Lower lobe of right lung (tissue), 2 donors: Measurements from ENCODE around the gene MAP4K2. TPM values are rescaled to one million over a fixed set of nuclear protein-coding genes. Genes with fewer than 3 reads are reported as not detected.

Source experiments
- ATAC-seq, 2 donors: fragments of 200-7000 bp; cut with Tn5 transposase; one replicate each; pipeline ENCODE4 v1.9.1; 2020 to 2022; ENCODE audit warnings: mild to moderate bottlenecking in 2 of 2, moderate library complexity in 2 of 2
- DNase-seq: peaks from one replicate; pipeline ENCODE4 v3.0.0-alpha.2; 2020
- H3K27ac ChIP-seq: fragments of 200-600 bp; one replicate; pipeline ENCODE4 v1.8.0; 2022
- H3K27me3 ChIP-seq: fragments of 200-600 bp; one replicate; pipeline ENCODE4 v1.8.0; 2022; ENCODE audit warnings: low read depth
- H3K36me3 ChIP-seq: fragments of 200-600 bp; one replicate; pipeline ENCODE4 v1.8.0; 2022; ENCODE audit warnings: mild to moderate bottlenecking
- H3K4me1 ChIP-seq: fragments of 200-600 bp; one replicate; pipeline ENCODE4 v1.8.0; 2022
- H3K4me3 ChIP-seq: fragments of 200-600 bp; one replicate; pipeline ENCODE4 v1.8.0; 2022; ENCODE audit warnings: mild to moderate bottlenecking
- H3K9me3 ChIP-seq: fragments of 200-600 bp; one replicate; pipeline ENCODE4 v1.8.0; 2022
- intact Hi-C: fragments of 100-400 bp; cut with DNase I; formaldehyde crosslinking; loops from one replicate; pipeline ENCODE4 v1.11.0; 2022
- total RNA-seq: library from RNA; stranded (reverse); fragmentation: NEBNext Ultra II Directional; extraction: Animal tissue kit (Norgen Biotek cat#: 25700); gene quantifications from one replicate; pipeline ENCODE4 v1.2.1, GENCODE V29; 2021
- TF ChIP-seq, protein P1 (sequence below): fragments of 200-600 bp; IDR thresholded peaks from one replicate; pipeline ENCODE4 v1.8.0; 2022; ENCODE audit warnings: antibody characterized with exemption, mild to moderate bottlenecking
- donor health status: DM: no; HTN: yes; CAD: no; lungs with severe emphysema.

MAP4K2 gene
- total RNA-seq, 1 donor from 2014 or later = 29.1 TPM

DNA sequence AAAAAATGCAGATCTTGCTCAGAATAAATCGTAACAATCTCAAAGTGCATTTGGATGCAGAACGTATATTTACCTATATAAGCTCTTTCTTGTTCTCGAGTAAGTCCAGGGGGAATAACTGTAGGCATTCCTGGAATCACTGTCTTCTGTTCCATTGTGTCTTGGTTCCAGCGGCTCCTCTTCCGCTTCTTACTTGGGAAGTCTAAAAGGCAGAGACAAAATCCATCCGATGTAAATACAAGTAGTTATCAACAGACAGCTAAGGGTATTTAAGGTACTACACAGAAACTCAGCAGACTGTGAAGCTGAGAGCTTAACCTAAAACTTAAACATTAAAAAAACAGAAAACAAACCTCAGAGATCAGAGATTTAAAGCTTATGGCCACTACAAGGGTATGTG is 26.6 kb downstream of the MAP4K2 start:
- Histone ChIP-seq H3K27me3 (no peaks in the 10 kb centered on the region), H3K4me3 (peak overlapping the region; percentile 87), H3K27ac (no peak overlapping the region), H3K36me3 (peaks cover 60% of the 10 kb centered on the region), H3K9me3 (no peaks in the 10 kb centered on the region), H3K4me1 (peaks cover 68% of the 10 kb centered on the region)
- TF ChIP-seq, protein P1, sequence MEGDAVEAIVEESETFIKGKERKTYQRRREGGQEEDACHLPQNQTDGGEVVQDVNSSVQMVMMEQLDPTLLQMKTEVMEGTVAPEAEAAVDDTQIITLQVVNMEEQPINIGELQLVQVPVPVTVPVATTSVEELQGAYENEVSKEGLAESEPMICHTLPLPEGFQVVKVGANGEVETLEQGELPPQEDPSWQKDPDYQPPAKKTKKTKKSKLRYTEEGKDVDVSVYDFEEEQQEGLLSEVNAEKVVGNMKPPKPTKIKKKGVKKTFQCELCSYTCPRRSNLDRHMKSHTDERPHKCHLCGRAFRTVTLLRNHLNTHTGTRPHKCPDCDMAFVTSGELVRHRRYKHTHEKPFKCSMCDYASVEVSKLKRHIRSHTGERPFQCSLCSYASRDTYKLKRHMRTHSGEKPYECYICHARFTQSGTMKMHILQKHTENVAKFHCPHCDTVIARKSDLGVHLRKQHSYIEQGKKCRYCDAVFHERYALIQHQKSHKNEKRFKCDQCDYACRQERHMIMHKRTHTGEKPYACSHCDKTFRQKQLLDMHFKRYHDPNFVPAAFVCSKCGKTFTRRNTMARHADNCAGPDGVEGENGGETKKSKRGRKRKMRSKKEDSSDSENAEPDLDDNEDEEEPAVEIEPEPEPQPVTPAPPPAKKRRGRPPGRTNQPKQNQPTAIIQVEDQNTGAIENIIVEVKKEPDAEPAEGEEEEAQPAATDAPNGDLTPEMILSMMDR = no peak
- intact Hi-C loops = no loop called here
- ATAC-seq = no peak
- no peak for DNase-seq

DNA sequence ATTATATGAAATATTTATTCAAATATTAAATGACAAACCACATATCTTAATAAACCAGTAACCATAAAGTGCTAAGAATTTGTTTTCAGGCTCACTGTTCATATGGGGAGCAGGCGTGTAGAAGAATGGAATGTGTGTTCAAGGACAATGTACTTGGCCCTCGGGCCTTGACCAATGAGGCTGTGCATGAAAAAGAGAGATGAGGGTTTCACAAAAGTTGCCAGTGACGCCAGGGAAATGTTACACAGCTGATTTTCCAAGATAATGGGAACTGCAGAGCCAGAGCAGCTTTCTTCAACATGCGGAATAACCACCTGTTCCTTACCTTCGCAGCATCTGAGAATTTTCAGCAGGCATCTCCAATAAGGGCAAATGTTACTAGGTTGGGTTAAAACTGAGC is 28.9 kb downstream of the MAP4K2 start:
- DNase-seq (no peak), ATAC-seq (no peak)
- TF ChIP-seq, protein P1 = no peak
- H3K36me3 ChIP-seq = peaks cover 83% of the 10 kb centered on the region
- H3K27me3 ChIP-seq = no peaks in the 10 kb centered on the region
- H3K9me3 ChIP-seq = no peaks in the 10 kb centered on the region
- no peak overlapping the region for H3K4me3 ChIP-seq
- no peak overlapping the region for H3K27ac ChIP-seq
- intact Hi-C loops = no loop called here
- peaks cover 60% of the 10 kb centered on the region for H3K4me1 ChIP-seq

DNA sequence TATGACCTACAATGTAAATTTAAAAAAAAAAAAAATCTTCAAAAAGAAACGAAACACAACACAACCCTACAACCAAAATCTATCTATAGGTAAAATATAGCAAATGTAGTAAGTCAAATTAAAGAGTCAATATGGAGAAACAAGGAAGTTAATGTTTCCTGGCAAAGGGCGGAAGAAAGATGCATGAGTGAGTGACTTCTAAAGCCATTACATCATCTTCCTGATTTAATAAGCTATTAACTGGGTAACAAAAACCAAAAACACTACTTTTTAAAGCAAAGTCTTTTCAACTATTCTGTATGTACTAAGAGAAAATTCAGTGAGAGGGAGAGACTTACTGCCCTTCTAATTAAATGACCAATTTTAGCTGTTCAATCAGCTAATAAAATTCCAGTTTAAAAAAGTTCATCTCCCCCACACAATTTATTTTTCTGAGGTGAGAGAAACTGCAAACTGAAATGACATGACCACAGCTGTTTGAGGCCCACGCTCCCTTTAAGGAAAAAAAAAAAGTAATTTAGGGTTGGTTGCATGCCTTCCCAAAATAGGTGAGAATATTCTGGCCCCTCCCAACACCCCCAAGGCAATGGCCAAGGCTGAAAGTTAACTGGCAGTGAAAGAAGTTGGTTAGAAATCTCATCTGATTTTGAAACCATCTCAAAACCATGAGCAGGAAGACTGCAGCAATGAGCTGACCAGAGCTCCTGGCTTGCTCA is 30.6 kb downstream of the MAP4K2 start:
- H3K36me3 ChIP-seq = peaks cover 99% of the 10 kb centered on the region
- DNase-seq (no peak), ATAC-seq (no peak)
- peaks cover 69% of the 10 kb centered on the region for H3K4me1 ChIP-seq
- H3K9me3 ChIP-seq = no peaks in the 10 kb centered on the region
- no peak overlapping the region for H3K4me3 ChIP-seq
- H3K27me3 ChIP-seq = no peaks in the 10 kb centered on the region
- intact Hi-C loops = no loop called here
- H3K27ac ChIP-seq = peak overlapping the region; percentile 42
- TF ChIP-seq, protein P1 = no peak

DNA sequence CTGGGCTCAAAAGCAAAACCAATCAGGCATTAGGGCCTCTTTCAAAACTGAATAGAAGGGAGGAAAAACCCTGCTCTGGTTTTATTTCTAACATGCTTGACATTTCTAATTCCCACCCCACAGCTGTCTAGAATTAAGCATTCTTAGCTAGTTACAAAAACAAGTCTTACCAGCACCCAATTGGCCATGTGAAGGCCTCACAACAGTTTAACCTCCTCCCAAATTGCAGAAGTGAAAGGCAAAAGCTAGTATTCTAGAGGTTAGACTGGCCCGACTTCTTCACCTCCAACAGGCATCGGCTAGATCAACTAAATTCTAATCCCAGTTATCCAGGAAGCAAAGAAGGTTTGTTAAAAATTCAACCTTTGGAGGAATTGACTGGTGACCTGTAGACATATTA is 31.2 kb downstream of the MAP4K2 start:
- intact Hi-C loops = no loop called here
- H3K27me3 ChIP-seq = no peaks in the 10 kb centered on the region
- no peak overlapping the region for H3K4me3 ChIP-seq
- TF ChIP-seq, protein P1 = no peak
- H3K27ac ChIP-seq = no peak overlapping the region
- peaks cover 68% of the 10 kb centered on the region for H3K4me1 ChIP-seq
- no peak for DNase-seq
- peaks cover 100% of the 10 kb centered on the region for H3K36me3 ChIP-seq
- no peaks in the 10 kb centered on the region for H3K9me3 ChIP-seq
- no peak for ATAC-seq

DNA sequence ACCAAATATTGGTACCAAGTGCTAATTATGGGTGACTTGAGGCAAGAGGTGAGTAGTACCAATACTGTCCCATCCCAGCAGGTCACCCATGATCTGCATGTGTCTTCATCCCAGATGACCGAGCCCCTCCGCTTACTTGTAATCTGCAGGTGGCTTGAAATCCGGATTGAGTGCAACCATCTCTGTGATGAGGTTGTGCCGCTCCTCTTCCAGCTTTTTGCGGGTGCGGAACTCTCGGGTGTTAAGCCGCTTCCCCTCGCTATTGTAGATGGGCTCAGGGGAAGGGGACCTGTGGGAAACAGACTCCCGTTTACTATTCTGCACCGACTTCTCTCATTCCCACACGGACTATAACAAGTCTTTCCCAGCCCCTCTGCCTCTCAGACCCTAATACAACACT is 32.9 kb downstream of the MAP4K2 start:
- Histone ChIP-seq H3K4me3 (no peak overlapping the region), H3K36me3 (peaks cover 100% of the 10 kb centered on the region), H3K9me3 (no peaks in the 10 kb centered on the region), H3K4me1 (peaks cover 51% of the 10 kb centered on the region), H3K27ac (no peak overlapping the region), H3K27me3 (no peaks in the 10 kb centered on the region)
- DNase-seq = no peak
- no peak for ATAC-seq
- TF ChIP-seq, protein P1 = no peak
- intact Hi-C loops = no loop called here
